Neural progenitor cell (in vitro differentiated cells): ENCODE results near the gene PRLH.

Experiments
- CTCF ChIP-seq: fragments of 200-600 bp; sonication (generic); IDR thresholded peaks from 2 replicates; pipeline ENCODE4 v1.5.1; 2017; ENCODE audit warnings: antibody characterized with exemption, mild to moderate bottlenecking
- EZH2 ChIP-seq: fragments of 200-600 bp; sonication (generic); IDR thresholded peaks from 2 replicates; pipeline ENCODE4 v1.6.1; 2017; ENCODE audit warnings: antibody characterized with exemption, mild to moderate bottlenecking, moderate library complexity

- TF ChIP-seq CTCF (no peak), EZH2 (no peak)
These were observed 20.1 kb upstream of the PRLH start for GRCh38 chr2:237546040-237546875.
